OCI-LY7 (cell line): ENCODE results near the gene CDHR2.

Source experiments
- EZH2phosphoT487 ChIP-seq: fragments of 200-600 bp; sonication (generic); IDR thresholded peaks from 2 replicates; pipeline ENCODE4 v1.6.1; 2018; ENCODE audit warnings: low read depth, borderline replicate concordance, mild to moderate bottlenecking, mixed run types, antibody characterized with exemption, low read length, moderate library complexity, mixed read lengths
- TF ChIP-seq, protein P1 (sequence below): fragments of 200-600 bp; sonication (generic); conservative IDR thresholded peaks from 2 replicates; pipeline ENCODE4 v1.5.1; 2014; ENCODE audit warnings: mild to moderate bottlenecking, antibody characterized with exemption, low read length, moderate library complexity, mixed read lengths

DNA sequence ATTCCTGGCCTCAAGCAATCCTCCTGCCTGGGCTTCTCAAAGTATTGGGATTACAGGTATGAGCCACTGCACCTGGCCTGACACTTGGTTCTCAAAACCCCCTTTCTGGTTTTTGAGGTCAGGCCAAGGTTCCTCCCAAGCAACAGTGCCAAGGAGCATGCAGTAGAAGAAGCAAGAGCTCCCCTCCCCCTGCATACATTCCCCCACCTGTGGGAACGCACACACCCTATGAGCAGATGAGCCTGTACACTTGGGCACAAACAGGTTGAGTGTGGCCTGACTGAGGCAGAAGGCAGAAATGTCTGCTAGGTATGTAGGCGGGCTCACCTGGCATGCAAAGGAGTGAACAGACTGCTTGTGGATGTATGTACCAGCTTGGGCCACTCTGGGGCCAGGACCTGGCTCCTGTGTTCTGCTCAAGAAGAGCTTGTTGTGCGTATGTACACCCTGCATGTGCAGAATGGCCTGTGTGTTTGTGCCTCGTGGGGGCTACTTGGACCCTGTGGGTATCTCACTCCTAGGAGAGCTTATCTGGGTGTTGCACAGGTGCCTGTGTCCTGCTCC lies 59.1 kb downstream of the CDHR2 start:
- TF ChIP-seq, protein P1, sequence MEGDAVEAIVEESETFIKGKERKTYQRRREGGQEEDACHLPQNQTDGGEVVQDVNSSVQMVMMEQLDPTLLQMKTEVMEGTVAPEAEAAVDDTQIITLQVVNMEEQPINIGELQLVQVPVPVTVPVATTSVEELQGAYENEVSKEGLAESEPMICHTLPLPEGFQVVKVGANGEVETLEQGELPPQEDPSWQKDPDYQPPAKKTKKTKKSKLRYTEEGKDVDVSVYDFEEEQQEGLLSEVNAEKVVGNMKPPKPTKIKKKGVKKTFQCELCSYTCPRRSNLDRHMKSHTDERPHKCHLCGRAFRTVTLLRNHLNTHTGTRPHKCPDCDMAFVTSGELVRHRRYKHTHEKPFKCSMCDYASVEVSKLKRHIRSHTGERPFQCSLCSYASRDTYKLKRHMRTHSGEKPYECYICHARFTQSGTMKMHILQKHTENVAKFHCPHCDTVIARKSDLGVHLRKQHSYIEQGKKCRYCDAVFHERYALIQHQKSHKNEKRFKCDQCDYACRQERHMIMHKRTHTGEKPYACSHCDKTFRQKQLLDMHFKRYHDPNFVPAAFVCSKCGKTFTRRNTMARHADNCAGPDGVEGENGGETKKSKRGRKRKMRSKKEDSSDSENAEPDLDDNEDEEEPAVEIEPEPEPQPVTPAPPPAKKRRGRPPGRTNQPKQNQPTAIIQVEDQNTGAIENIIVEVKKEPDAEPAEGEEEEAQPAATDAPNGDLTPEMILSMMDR: no peak
- no peak for TF ChIP-seq EZH2phosphoT487
